ENCODE data around the gene CA12.

GRCh38 chr15:63291507-63291906, 90.1 kb downstream of the CA12 start:
- no peak for TF ChIP-seq CTCF (conservative IDR thresholded peaks at IDR 0.05 in 1 of 2, IDR thresholded peaks at IDR 0.05 in 1 of 2; ENCODE audit: extremely low read depth in 1 of 2, insufficient read depth in 1 of 2, low read depth in 1 of 2, low read length in 2 of 2)
- TF ChIP-seq EZH2 (IDR thresholded peaks at IDR 0.05; ENCODE audit: borderline replicate concordance, low read length) = no peak

All from mammary epithelial cell (primary cell).